Coronary artery (tissue), 2 donors: ENCODE measurements around the gene RPL13A.

Experiments
- DNase-seq: peaks from one replicate; pipeline ENCODE4 v3.0.0-alpha.2; 2017; ENCODE audit warnings: low spot score
- H3K27ac ChIP-seq, 2 donors: fragments of 200-600 bp; sonication (generic); one replicate each; pipeline ENCODE4 v1.5.1; 2016 to 2019
- H3K4me3 ChIP-seq: fragments of 200-600 bp; sonication (generic); 2 replicates; pipeline ENCODE4 v1.5.1; 2016; ENCODE audit warnings: mild to moderate bottlenecking, moderate library complexity
- CTCF ChIP-seq: fragments of 200-600 bp; sonication (generic); IDR thresholded peaks from one replicate; pipeline ENCODE4 v1.5.1; 2019; ENCODE audit warnings: antibody characterized with exemption

The RPL13A gene

GRCh38 chr19:49513746-49514118 lies 26.3 kb downstream of the RPL13A start:
- Histone ChIP-seq H3K4me3 (peak overlapping the region; percentile 89), H3K27ac (peak overlapping the region in 1 of 2 donors; percentile 96)
- DNase-seq: no peak
- TF ChIP-seq CTCF: no peak

GRCh38 chr19:49514151-49514550 lies 26.7 kb downstream of the RPL13A start:
- TF ChIP-seq CTCF: no peak
- Histone ChIP-seq H3K4me3 (peak overlapping the region; percentile 89), H3K27ac (peak overlapping the region in 1 of 2 donors; percentile 96)
- DNase-seq: no peak

GRCh38 chr19:49515767-49516166 lies 28.4 kb downstream of the RPL13A start:
- no peak for TF ChIP-seq CTCF
- no peak for DNase-seq
- Histone ChIP-seq H3K4me3 (peak overlapping the region; percentile 18), H3K27ac (peak overlapping the region in 1 of 2 donors; percentile 72)

GRCh38 chr19:49518033-49518432 lies 30.6 kb downstream of the RPL13A start:
- TF ChIP-seq CTCF: no peak
- Histone ChIP-seq H3K4me3 (no peak overlapping the region), H3K27ac (peak overlapping the region in 1 of 2 donors; percentile 4)
- no peak for DNase-seq

GRCh38 chr19:49520705-49521319 lies 33.4 kb downstream of the RPL13A start:
- no peak for TF ChIP-seq CTCF
- no peak overlapping the region for H3K4me3 ChIP-seq
- H3K27ac ChIP-seq: peak overlapping the region in 1 of 2 donors; percentile 60
- no peak for DNase-seq

GRCh38 chr19:49524812-49525455 lies 37.5 kb downstream of the RPL13A start:
- Histone ChIP-seq H3K27ac (no peak overlapping the region), H3K4me3 (no peak overlapping the region)
- no peak for TF ChIP-seq CTCF

GRCh38 chr19:49528211-49528771 lies 40.9 kb downstream of the RPL13A start:
- no peak for TF ChIP-seq CTCF
- peak overlapping the region; percentile 82 for H3K4me3 ChIP-seq
- DNase-seq: no peak
- H3K27ac ChIP-seq: peak overlapping the region; percentile 49 to 91

More at GRCh38 chr19:49524812-49525455, 37.5 kb downstream of the RPL13A start:
- DNase-seq: no peak
